HUES64 (cell line): ENCODE data around the gene TCTA.

Source experiments
- H3K27ac ChIP-seq: 2 replicates; pipeline ENCODE4 v1.7.0; 2013; ENCODE audit warnings: low read depth, low read length, inconsistent platforms
- H3K27me3 ChIP-seq: 2 replicates; pipeline ENCODE4 v1.6.1; 2013; ENCODE audit warnings: mild to moderate bottlenecking, low read length; ENCODE audit not compliant: insufficient read depth
- H3K36me3 ChIP-seq: 2 replicates; pipeline ENCODE4 v1.6.1; 2013; ENCODE audit warnings: mild to moderate bottlenecking, low read length; ENCODE audit not compliant: insufficient read depth
- H3K4me1 ChIP-seq: 2 replicates; pipeline ENCODE4 v1.6.1; 2013; ENCODE audit warnings: mild to moderate bottlenecking, low read length, moderate library complexity; ENCODE audit not compliant: insufficient read depth
- H3K4me3 ChIP-seq: 2 replicates; pipeline ENCODE4 v1.5.1; 2013; ENCODE audit warnings: mild to moderate bottlenecking, low read length, moderate library complexity
- H3K9ac ChIP-seq: 2 replicates; pipeline ENCODE4 v1.6.1; 2013; ENCODE audit warnings: mild to moderate bottlenecking, low read depth, low read length
- H3K9me3 ChIP-seq: 2 replicates; pipeline ENCODE4 v1.6.1; 2013; ENCODE audit warnings: low read depth, low read length; ENCODE audit not compliant: insufficient read depth
- WGBS: fragments of 150-250, 120-280 bp; methylation state at CpG from one replicate; pipeline ENCODE4 v1.1.7; 2013; ENCODE audit warnings: missing lambda C conversion rate; 5-methylcytosine and 5-hydroxymethylcytosine counted together

Gene TCTA

GRCh38 chr3:49424816-49425215, 12.6 kb downstream of the TCTA start:
- Histone ChIP-seq H3K9ac (no peak overlapping the region), H3K27ac (no peak overlapping the region), H3K4me3 (no peak overlapping the region), H3K4me1 (peaks cover 9% of the 10 kb centered on the region; the same call in 1 of the 2 replicates), H3K36me3 (no peaks in the 10 kb centered on the region), H3K9me3 (no peaks in the 10 kb centered on the region), H3K27me3 (no peaks in the 10 kb centered on the region)
- 95% methylated on average over 6 of the region's 6 CpGs for WGBS

- H3K9ac ChIP-seq: no peak overlapping the region
- no peaks in the 10 kb centered on the region for H3K36me3 ChIP-seq
- 100% methylated on average over 1 of the region's 2 CpGs for WGBS
- H3K27me3 ChIP-seq: no peaks in the 10 kb centered on the region
- H3K4me3 ChIP-seq: no peak overlapping the region
- peaks cover 9% of the 10 kb centered on the region; the same call in 1 of the 2 replicates for H3K4me1 ChIP-seq
- H3K27ac ChIP-seq: no peak overlapping the region
- no peaks in the 10 kb centered on the region for H3K9me3 ChIP-seq
These were observed 15.4 kb downstream of the TCTA start for GRCh38 chr3:49427586-49427985.

GRCh38 chr3:49428752-49429080, 16.5 kb downstream of the TCTA start:
- peak overlapping the region; percentile 27; the same call in 1 of the 2 replicates for H3K9ac ChIP-seq
- no peaks in the 10 kb centered on the region for H3K36me3 ChIP-seq
- H3K4me3 ChIP-seq: peak overlapping the region; percentile 74
- 18% methylated on average over 9 of the region's 9 CpGs for WGBS
- H3K9me3 ChIP-seq: no peaks in the 10 kb centered on the region
- no peaks in the 10 kb centered on the region for H3K27me3 ChIP-seq
- peaks cover 4% of the 10 kb centered on the region; the same call in 1 of the 2 replicates for H3K4me1 ChIP-seq
- H3K27ac ChIP-seq: no peak overlapping the region

- Histone ChIP-seq H3K9ac (no peak overlapping the region), H3K4me3 (no peak overlapping the region), H3K36me3 (no peaks in the 10 kb centered on the region), H3K27me3 (no peaks in the 10 kb centered on the region), H3K4me1 (peaks cover 4% of the 10 kb centered on the region; the same call in 1 of the 2 replicates), H3K27ac (no peak overlapping the region), H3K9me3 (no peaks in the 10 kb centered on the region)
- 88% methylated on average over 5 of the region's 5 CpGs for WGBS
These were observed 22.5 kb downstream of the TCTA start for GRCh38 chr3:49434731-49435130.

- H3K27me3 ChIP-seq: no peaks in the 10 kb centered on the region
- H3K9ac ChIP-seq: no peak overlapping the region
- H3K27ac ChIP-seq: no peak overlapping the region
- H3K4me3 ChIP-seq: no peak overlapping the region
- H3K4me1 ChIP-seq: no peaks in the 10 kb centered on the region
- 98% methylated on average over 5 of the region's 5 CpGs for WGBS
- no peaks in the 10 kb centered on the region for H3K9me3 ChIP-seq
- H3K36me3 ChIP-seq: no peaks in the 10 kb centered on the region
These were observed 33.2 kb downstream of the TCTA start for GRCh38 chr3:49445391-49445790.

- H3K4me1 ChIP-seq: peaks cover 8% of the 10 kb centered on the region
- no peak overlapping the region for H3K4me3 ChIP-seq
- no peak overlapping the region for H3K27ac ChIP-seq
- WGBS: 95% methylated on average over 4 of the region's 4 CpGs
- H3K9ac ChIP-seq: no peak overlapping the region
- no peaks in the 10 kb centered on the region for H3K27me3 ChIP-seq
- H3K36me3 ChIP-seq: no peaks in the 10 kb centered on the region
- H3K9me3 ChIP-seq: no peaks in the 10 kb centered on the region
These were observed 41.4 kb downstream of the TCTA start for GRCh38 chr3:49453621-49454020.

GRCh38 chr3:49454458-49454857, 42.2 kb downstream of the TCTA start:
- Histone ChIP-seq H3K4me1 (peaks cover 16% of the 10 kb centered on the region), H3K27ac (no peak overlapping the region), H3K36me3 (no peaks in the 10 kb centered on the region), H3K4me3 (no peak overlapping the region), H3K9ac (no peak overlapping the region), H3K9me3 (no peaks in the 10 kb centered on the region), H3K27me3 (no peaks in the 10 kb centered on the region)
- WGBS: 78% methylated on average over 2 of the region's 2 CpGs

- no peaks in the 10 kb centered on the region for H3K36me3 ChIP-seq
- no peak overlapping the region for H3K4me3 ChIP-seq
- H3K9ac ChIP-seq: no peak overlapping the region
- 0 out of 2 replicates have a peak overlapping the region, but pooled peaks have one; percentile 20 for H3K27ac ChIP-seq
- peaks cover 22% of the 10 kb centered on the region for H3K4me1 ChIP-seq
- WGBS: 83% methylated on average over 3 of the region's 3 CpGs
- H3K9me3 ChIP-seq: no peaks in the 10 kb centered on the region
- no peaks in the 10 kb centered on the region for H3K27me3 ChIP-seq
These were observed 42.9 kb downstream of the TCTA start for GRCh38 chr3:49454898-49455681.

GRCh38 chr3:49456466-49456865, 44.2 kb downstream of the TCTA start:
- WGBS: 92% methylated on average over 3 of the region's 3 CpGs
- Histone ChIP-seq H3K27ac (no peak overlapping the region), H3K9ac (no peak overlapping the region), H3K36me3 (no peaks in the 10 kb centered on the region), H3K4me3 (no peak overlapping the region), H3K9me3 (no peaks in the 10 kb centered on the region), H3K27me3 (no peaks in the 10 kb centered on the region), H3K4me1 (peaks cover 36% of the 10 kb centered on the region)

- H3K27me3 ChIP-seq: no peaks in the 10 kb centered on the region
- H3K9ac ChIP-seq: peak overlapping the region; percentile 54
- no peaks in the 10 kb centered on the region for H3K36me3 ChIP-seq
- no peak overlapping the region for H3K4me3 ChIP-seq
- peak overlapping the region; percentile 87 for H3K27ac ChIP-seq
- WGBS: 81% methylated on average over 2 of the region's 2 CpGs
- H3K4me1 ChIP-seq: peaks cover 38% of the 10 kb centered on the region
- no peaks in the 10 kb centered on the region for H3K9me3 ChIP-seq
These were observed 48.1 kb downstream of the TCTA start for GRCh38 chr3:49460188-49460890.

GRCh38 chr3:49460956-49461355, 48.7 kb downstream of the TCTA start:
- Histone ChIP-seq H3K9ac (peak overlapping the region; percentile 54), H3K27me3 (no peaks in the 10 kb centered on the region), H3K4me3 (no peak overlapping the region), H3K4me1 (peaks cover 38% of the 10 kb centered on the region), H3K9me3 (no peaks in the 10 kb centered on the region), H3K27ac (peak overlapping the region; percentile 87), H3K36me3 (no peaks in the 10 kb centered on the region)
- 85% methylated on average over 4 of the region's 4 CpGs for WGBS
